Neuronal stem cell (in vitro differentiated cells): ENCODE results near the gene CDR2L.

Experiments used
- DNase-seq: peaks from one replicate; pipeline ENCODE4 v3.0.0-alpha.2; 2013; ENCODE audit warnings: low spot score
- H2AFZ ChIP-seq: one replicate; pipeline ENCODE4 v1.6.1; 2013; ENCODE audit warnings: mild to moderate bottlenecking, low read length, inconsistent platforms
- H2AK5ac ChIP-seq: 2 replicates; pipeline ENCODE4 v1.6.1; 2013; ENCODE audit warnings: low read depth, mild to moderate bottlenecking, inconsistent platforms, low read length, moderate library complexity, mixed read lengths
- H2BK120ac ChIP-seq: 2 replicates; pipeline ENCODE4 v1.6.1; 2013; ENCODE audit warnings: low read depth, mild to moderate bottlenecking, inconsistent platforms, low read length, moderate library complexity, mixed read lengths
- H2BK12ac ChIP-seq: one replicate; pipeline ENCODE4 v1.6.1; 2013; ENCODE audit warnings: low read length, inconsistent platforms
- H2BK15ac ChIP-seq: 2 replicates; pipeline ENCODE4 v1.6.1; 2013; ENCODE audit warnings: mild to moderate bottlenecking, low read length, inconsistent platforms, mixed read lengths
- H2BK5ac ChIP-seq: one replicate; pipeline ENCODE4 v1.6.1; 2013; ENCODE audit warnings: inconsistent platforms, mild to moderate bottlenecking, low read length, moderate library complexity
- H3K14ac ChIP-seq: one replicate; pipeline ENCODE4 v1.6.1; 2013; ENCODE audit warnings: low read length, inconsistent platforms
- H3K18ac ChIP-seq: 2 replicates; pipeline ENCODE4 v1.6.1; 2013; ENCODE audit warnings: low read length, inconsistent platforms
- H3K23ac ChIP-seq: 2 replicates; pipeline ENCODE4 v1.6.1; 2013; ENCODE audit warnings: low read depth, mild to moderate bottlenecking, mixed read lengths, low read length, inconsistent platforms; ENCODE audit not compliant: poor library complexity
- H3K27ac ChIP-seq: replicated peaks from 3 replicates; pipeline ENCODE4 v1.5.1; 2013; ENCODE audit warnings: low read length, inconsistent platforms
- H3K27me3 ChIP-seq, 3 experiments: 2 replicates each; pipeline ENCODE4 v1.6.1; 2013; ENCODE audit warnings: low read length in 3 of 3, mild to moderate bottlenecking in 2 of 3, inconsistent platforms in 1 of 3, low read depth in 1 of 3, mixed read lengths in 1 of 3, moderate library complexity in 1 of 3; ENCODE audit not compliant: control insufficient read depth in 3 of 3, insufficient read depth in 3 of 3
- H3K36me3 ChIP-seq, 2 donors: replicated peaks in 1 of 2; 2 replicates each; pipeline ENCODE4 v1.6.1; 2013; ENCODE audit warnings: low read length in 2 of 2; ENCODE audit not compliant: control insufficient read depth in 2 of 2, insufficient read depth in 2 of 2
- H3K4ac ChIP-seq: 2 replicates; pipeline ENCODE4 v1.6.1; 2013; ENCODE audit warnings: inconsistent platforms, mild to moderate bottlenecking, low read length, moderate library complexity
- H3K4me1 ChIP-seq, 2 donors: 1 replicate in 1 of 2; 2 replicates in 1 of 2; pipeline ENCODE4 v1.6.1; 2013; ENCODE audit warnings: low read length in 2 of 2, low read depth in 1 of 2; ENCODE audit not compliant: control insufficient read depth in 2 of 2, insufficient read depth in 1 of 2
- H3K4me2 ChIP-seq: one replicate; pipeline ENCODE4 v1.6.1; 2013; ENCODE audit warnings: mild to moderate bottlenecking, low read length, inconsistent platforms; ENCODE audit not compliant: insufficient read depth, poor library complexity, severe bottlenecking
- H3K4me3 ChIP-seq, 2 donors: 2 replicates each; pipeline ENCODE4 v1.5.1; 2013; ENCODE audit warnings: low read length in 2 of 2, mild to moderate bottlenecking in 2 of 2, inconsistent platforms in 1 of 2, moderate library complexity in 1 of 2
- H3K79me1 ChIP-seq: one replicate; pipeline ENCODE4 v1.6.1; 2013; ENCODE audit warnings: low read depth, mild to moderate bottlenecking, inconsistent platforms, low read length, moderate library complexity
- H3K9ac ChIP-seq: one replicate; pipeline ENCODE4 v1.6.1; 2013; ENCODE audit warnings: mild to moderate bottlenecking, low read depth, low read length, inconsistent platforms; ENCODE audit not compliant: poor library complexity
- H3K9me3 ChIP-seq, 2 donors: replicated peaks in 1 of 2; 2 replicates each; pipeline versions ENCODE3 to v1.6.1; 2013; ENCODE audit warnings: low read length in 2 of 2, mild to moderate bottlenecking in 2 of 2, inconsistent platforms in 1 of 2, low read depth in 1 of 2, mixed read lengths in 1 of 2, moderate library complexity in 1 of 2; ENCODE audit not compliant: control insufficient read depth in 2 of 2, insufficient read depth in 1 of 2
- H4K8ac ChIP-seq: one replicate; pipeline ENCODE4 v1.6.1; 2013; ENCODE audit warnings: low read depth, mild to moderate bottlenecking, inconsistent platforms, low read length, moderate library complexity
- H4K91ac ChIP-seq: one replicate; pipeline ENCODE4 v1.6.1; 2013; ENCODE audit warnings: low read length, low read depth, mild to moderate bottlenecking, inconsistent platforms; ENCODE audit not compliant: poor library complexity
- WGBS, 2 donors: extraction: QIAGEN DNeasy Blood & Tissue Kit; methylation state at CpG; one replicate each; pipeline ENCODE4 v1.1.7; 2013; ENCODE audit warnings: missing lambda C conversion rate in 2 of 2, mixed read lengths in 1 of 2; ENCODE audit not compliant: insufficient read length in 2 of 2, insufficient replicate concordance in 1 of 2; ENCODE audit errors: extremely low coverage in 2 of 2; 5-methylcytosine and 5-hydroxymethylcytosine counted together

The CDR2L gene

DNA sequence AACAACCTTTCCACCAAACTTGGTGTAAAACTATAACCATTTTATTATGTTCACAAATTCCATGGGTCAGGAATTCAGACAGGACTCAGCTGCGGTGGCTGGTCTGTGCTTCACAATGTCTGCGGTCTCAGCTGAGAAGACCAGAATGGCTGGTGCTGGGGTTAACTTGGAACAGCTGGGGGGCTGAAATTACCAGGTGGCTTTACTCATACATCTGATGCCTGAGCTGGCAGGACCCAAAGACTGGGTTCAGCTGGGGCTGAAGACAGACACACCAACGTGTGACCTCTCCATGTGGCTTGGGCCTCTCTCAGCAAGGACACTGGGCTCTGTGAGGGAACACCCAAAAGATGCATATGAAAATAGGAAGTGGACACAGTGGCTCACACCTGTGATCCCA lies 9.2 kb upstream of the CDR2L start:
- Histone ChIP-seq H3K18ac (no peak overlapping the region), H3K23ac (no peak overlapping the region), H2BK120ac (no peak overlapping the region), H3K14ac (no peak overlapping the region), H2AK5ac (no peak overlapping the region), H3K9ac (no peak overlapping the region), H3K4me1 (peaks cover 0 to 6% of the 10 kb centered on the region in 2 donors), H3K4me3 (no peak overlapping the region), H3K27me3 (peaks cover 0 to 27% (median 18%) of the 10 kb centered on the region in 3 experiments), H2BK15ac (no peak overlapping the region), H4K91ac (no peak overlapping the region), H3K4me2 (no peak overlapping the region), H3K9me3 (peaks cover 0 to 2% of the 10 kb centered on the region in 2 donors), H3K4ac (no peak overlapping the region), H3K79me1 (no peaks in the 10 kb centered on the region), H2BK12ac (no peak overlapping the region), H3K27ac (no peak overlapping the region), H4K8ac (no peak overlapping the region), H2BK5ac (peak overlapping the region; percentile 13), H2AFZ (no peak overlapping the region), H3K36me3 (no peaks in the 10 kb centered on the region)
- DNase-seq, result no peak
- WGBS, 2 donors, result no CpG with 5 or more reads among the region's 3 CpGs

DNA sequence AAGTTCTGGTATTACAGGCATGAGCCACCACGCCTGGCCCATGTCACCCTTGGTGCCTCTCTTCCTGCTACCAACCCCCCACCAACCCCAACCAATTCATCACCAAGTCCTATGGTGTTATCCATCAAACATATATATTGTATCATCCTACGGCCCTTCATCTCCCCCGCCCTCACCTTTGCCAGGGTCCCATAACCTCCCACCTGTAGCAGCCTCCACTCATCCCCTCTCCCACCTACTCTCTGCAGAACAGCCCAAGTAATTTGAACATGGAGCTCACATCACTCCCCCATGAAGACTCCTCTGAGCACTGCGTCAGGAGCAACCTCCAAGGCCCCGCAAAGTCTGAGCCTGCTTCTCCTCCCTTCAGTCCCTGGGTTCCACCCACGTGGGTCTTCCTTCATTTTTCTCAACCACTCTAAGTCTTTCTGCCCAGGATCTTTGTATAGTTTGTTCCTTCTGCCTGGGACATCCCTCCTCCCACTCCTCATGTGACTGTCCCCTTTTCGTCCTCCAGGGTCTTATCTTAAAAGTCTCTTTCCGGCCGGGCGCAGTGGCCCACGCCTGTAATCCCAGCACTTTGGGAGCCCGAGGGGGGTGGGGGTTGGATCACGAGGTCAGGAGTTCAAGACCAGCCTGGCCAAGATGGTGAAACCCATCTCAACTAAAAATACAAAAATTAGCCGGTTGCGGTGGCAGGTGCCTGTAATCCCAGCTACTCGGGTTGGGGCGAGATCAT lies 7.9 kb upstream of the CDR2L start:
- Histone ChIP-seq H2BK120ac (no peak overlapping the region), H3K36me3 (no peaks in the 10 kb centered on the region)

GRCh38 chr17:74981318-74981978 lies 6.0 kb upstream of the CDR2L start:
- Histone ChIP-seq H3K27ac (no peak overlapping the region), H3K79me1 (no peaks in the 10 kb centered on the region)

More for the DNA sequence above, 7.9 kb upstream of the CDR2L start:
- Histone ChIP-seq H3K4ac (no peak overlapping the region), H2BK15ac (peak overlapping the region; percentile 58), H3K27me3 (peaks cover 0 to 16% (median 8%) of the 10 kb centered on the region in 3 experiments), H2AK5ac (no peak overlapping the region), H3K27ac (no peak overlapping the region), H2AFZ (no peak overlapping the region), H2BK12ac (no peak overlapping the region), H3K9me3 (peaks cover 0 to 2% of the 10 kb centered on the region in 2 donors), H3K4me1 (peaks cover 2 to 6% of the 10 kb centered on the region in 2 donors), H4K8ac (no peak overlapping the region), H2BK5ac (no peak overlapping the region), H3K9ac (no peak overlapping the region), H3K79me1 (no peaks in the 10 kb centered on the region), H3K14ac (no peak overlapping the region), H3K4me3 (no peak overlapping the region), H3K23ac (no peak overlapping the region), H4K91ac (peak overlapping the region; percentile 7), H3K4me2 (no peak overlapping the region), H3K18ac (no peak overlapping the region)
- DNase-seq, result no peak
- WGBS, 2 donors, result no CpG with 5 or more reads among the region's 17 CpGs

More at GRCh38 chr17:74981318-74981978, 6.0 kb upstream of the CDR2L start:
- H3K18ac ChIP-seq, result no peak overlapping the region
- H3K23ac ChIP-seq, result no peak overlapping the region
- peak overlapping the region; percentile 90 for H2AFZ ChIP-seq
- peaks cover 0 to 3% (median 0%) of the 10 kb centered on the region in 3 experiments for H3K27me3 ChIP-seq
- WGBS, 2 donors, result no CpG with 5 or more reads among the region's 16 CpGs
- no peak overlapping the region for H2BK15ac ChIP-seq
- H3K4me1 ChIP-seq, result peaks cover 2 to 6% of the 10 kb centered on the region in 2 donors
- H3K14ac ChIP-seq, result no peak overlapping the region
- H4K8ac ChIP-seq, result no peak overlapping the region
- peak overlapping the region; percentile 79 for H3K4me2 ChIP-seq
- H2BK12ac ChIP-seq, result no peak overlapping the region
- H4K91ac ChIP-seq, result no peak overlapping the region
- peak overlapping the region; percentile 88 for H3K9ac ChIP-seq
- peak overlapping the region; percentile 88 to 92 for H3K4me3 ChIP-seq
- H3K36me3 ChIP-seq, result no peaks in the 10 kb centered on the region
- no peak overlapping the region for H3K4ac ChIP-seq
- H2BK5ac ChIP-seq, result no peak overlapping the region
- no peak overlapping the region for H2BK120ac ChIP-seq
- H2AK5ac ChIP-seq, result peak overlapping the region; percentile 36
- DNase-seq, result no peak
- H3K9me3 ChIP-seq, result peaks cover 0 to 2% of the 10 kb centered on the region in 2 donors
